Liver (tissue), 9 donors: ENCODE data around the gene POLN. TPM values are rescaled to one million over a fixed set of nuclear protein-coding genes. Genes with fewer than 3 reads are reported as not detected.

Source experiments
- DNase-seq: peaks from one replicate; pipeline ENCODE4 v3.0.0-alpha.2; 2017; ENCODE audit warnings: low spot score
- H3K27ac ChIP-seq, 2 donors: one replicate each; pipeline ENCODE4 v1.7.0; 2013; ENCODE audit warnings: inconsistent platforms in 2 of 2, low read length in 2 of 2, control low read depth in 1 of 2, low read depth in 1 of 2, mild to moderate bottlenecking in 1 of 2
- H3K27me3 ChIP-seq, 4 donors: one replicate each; pipeline versions ENCODE4 v1.6.1 to v1.7.0; 2013; ENCODE audit warnings: low read length in 3 of 4, inconsistent platforms in 1 of 4, mild to moderate bottlenecking in 1 of 4, moderate library complexity in 1 of 4; ENCODE audit not compliant: control insufficient read depth in 4 of 4, insufficient read depth in 4 of 4
- H3K36me3 ChIP-seq, 4 donors: one replicate each; pipeline versions ENCODE4 v1.6.1 to v1.7.0; 2013; ENCODE audit warnings: low read length in 3 of 4, mild to moderate bottlenecking in 3 of 4, low read depth in 1 of 4, moderate library complexity in 1 of 4; ENCODE audit not compliant: control insufficient read depth in 4 of 4, insufficient read depth in 3 of 4
- H3K4me1 ChIP-seq, 4 donors: one replicate each; pipeline versions ENCODE4 v1.6.1 to v1.7.0; 2013; ENCODE audit warnings: low read length in 3 of 4, mild to moderate bottlenecking in 3 of 4, moderate library complexity in 1 of 4; ENCODE audit not compliant: control insufficient read depth in 4 of 4, insufficient read depth in 4 of 4
- H3K4me3 ChIP-seq, 3 donors: one replicate each; pipeline versions ENCODE4 v1.6.1 to v1.7.0; 2013; ENCODE audit warnings: low read length in 3 of 3, control low read depth in 1 of 3, low read depth in 1 of 3, mild to moderate bottlenecking in 1 of 3
- H3K9ac ChIP-seq, 2 donors: one replicate each; pipeline ENCODE4 v1.7.0; 2013; ENCODE audit warnings: low read length in 2 of 2, mild to moderate bottlenecking in 2 of 2, moderate library complexity in 2 of 2, control low read depth in 1 of 2, low read depth in 1 of 2
- H3K9me3 ChIP-seq, 4 donors: one replicate each; pipeline versions ENCODE4 v1.6.1 to v1.7.0; 2013; ENCODE audit warnings: low read length in 3 of 4; ENCODE audit not compliant: control insufficient read depth in 4 of 4
- FOXA2 ChIP-seq: IDR thresholded peaks from 2 replicates; pipeline ENCODE4 v1.6.1; 2016; ENCODE audit warnings: antibody characterized with exemption
- GABPA ChIP-seq, 2 donors: IDR thresholded peaks in 1 of 2; conservative IDR thresholded peaks in 1 of 2; 2 replicates each; pipeline ENCODE4 v1.6.1; 2016; ENCODE audit warnings: antibody characterized with exemption in 2 of 2, mild to moderate bottlenecking in 1 of 2, moderate library complexity in 1 of 2
- JUND ChIP-seq, 2 donors: IDR thresholded peaks; 2 replicates each; pipeline ENCODE4 v1.6.1; 2016; ENCODE audit warnings: antibody characterized with exemption in 2 of 2
- NR2F2 ChIP-seq: IDR thresholded peaks from 2 replicates; pipeline ENCODE4 v1.6.1; 2016; ENCODE audit warnings: antibody characterized with exemption
- SP1 ChIP-seq: IDR thresholded peaks from 2 replicates; pipeline ENCODE4 v1.6.1; 2018; ENCODE audit warnings: antibody characterized with exemption, mild to moderate bottlenecking
- YY1 ChIP-seq: IDR thresholded peaks from 2 replicates; pipeline ENCODE4 v1.6.1; 2016; ENCODE audit warnings: antibody characterized with exemption, mild to moderate bottlenecking
- ZBTB33 ChIP-seq: IDR thresholded peaks from 2 replicates; pipeline ENCODE4 v1.6.1; 2016; ENCODE audit warnings: antibody characterized with exemption
- WGBS: extraction: QIAGEN DNeasy Blood & Tissue Kit; methylation state at CpG from one replicate; pipeline ENCODE4 v1.1.7; 2013; 5-methylcytosine and 5-hydroxymethylcytosine counted together
- polyA plus RNA-seq, 2 donors: library from polyadenylated mRNA; stranded (reverse) in 1 of 2; unstranded in 1 of 2; fragments of 200-250 nt in 1 of 2; fragments of >200 nt in 1 of 2; fragmentation: Nextera tagmentation in 1 of 2; extraction: Ambion mirVana in 1 of 2; gene quantifications; one replicate each; pipeline versions ENCODE4 v1.2.1 to v1.2.3, GENCODE V29; 2013 to 2015
- total RNA-seq, 2 donors: library from RNA; depleted of rRNA; stranded (reverse); fragments of >200 nt; gene quantifications; one replicate each; pipeline ENCODE4 v1.2.3, GENCODE V29; 2014
- TF ChIP-seq, protein P1 (sequence below): IDR thresholded peaks from 2 replicates; pipeline ENCODE4 v1.6.1; 2016; ENCODE audit warnings: antibody characterized with exemption, mild to moderate bottlenecking
- TF ChIP-seq, protein P2 (sequence below): IDR thresholded peaks from 2 replicates; pipeline ENCODE4 v1.6.1; 2016; ENCODE audit warnings: antibody characterized with exemption
- donor health status: healthy.
- donor health status: healthy.
- donor health status: healthy.
- donor health status: healthy.
- donor health status: healthy.

The POLN gene
- total and polyA plus RNA-seq, 4 donors, result 0.44 to 2.3 (median 1.4) TPM

GRCh38 chr4:2251795-2252529 lies 10.0 kb upstream of the POLN start:
- DNase-seq, result no peak
- 96% methylated on average over 16 of the region's 16 CpGs for WGBS
- H3K9me3 ChIP-seq, result no peaks in the 10 kb centered on the region
- no peak overlapping the region for H3K9ac ChIP-seq
- no peak overlapping the region for H3K4me3 ChIP-seq
- no peak overlapping the region for H3K27ac ChIP-seq
- peaks cover 7 to 45% (median 19%) of the 10 kb centered on the region in 4 donors for H3K36me3 ChIP-seq
- no peak for TF ChIP-seq SP1
- no peak for TF ChIP-seq NR2F2
- no peak for TF ChIP-seq GABPA (IDR thresholded peaks at IDR 0.05 in 1 of 2, conservative IDR thresholded peaks at IDR 0.05 in 1 of 2)
- TF ChIP-seq YY1, result no peak
- no peak for TF ChIP-seq ZBTB33
- TF ChIP-seq, protein P1, sequence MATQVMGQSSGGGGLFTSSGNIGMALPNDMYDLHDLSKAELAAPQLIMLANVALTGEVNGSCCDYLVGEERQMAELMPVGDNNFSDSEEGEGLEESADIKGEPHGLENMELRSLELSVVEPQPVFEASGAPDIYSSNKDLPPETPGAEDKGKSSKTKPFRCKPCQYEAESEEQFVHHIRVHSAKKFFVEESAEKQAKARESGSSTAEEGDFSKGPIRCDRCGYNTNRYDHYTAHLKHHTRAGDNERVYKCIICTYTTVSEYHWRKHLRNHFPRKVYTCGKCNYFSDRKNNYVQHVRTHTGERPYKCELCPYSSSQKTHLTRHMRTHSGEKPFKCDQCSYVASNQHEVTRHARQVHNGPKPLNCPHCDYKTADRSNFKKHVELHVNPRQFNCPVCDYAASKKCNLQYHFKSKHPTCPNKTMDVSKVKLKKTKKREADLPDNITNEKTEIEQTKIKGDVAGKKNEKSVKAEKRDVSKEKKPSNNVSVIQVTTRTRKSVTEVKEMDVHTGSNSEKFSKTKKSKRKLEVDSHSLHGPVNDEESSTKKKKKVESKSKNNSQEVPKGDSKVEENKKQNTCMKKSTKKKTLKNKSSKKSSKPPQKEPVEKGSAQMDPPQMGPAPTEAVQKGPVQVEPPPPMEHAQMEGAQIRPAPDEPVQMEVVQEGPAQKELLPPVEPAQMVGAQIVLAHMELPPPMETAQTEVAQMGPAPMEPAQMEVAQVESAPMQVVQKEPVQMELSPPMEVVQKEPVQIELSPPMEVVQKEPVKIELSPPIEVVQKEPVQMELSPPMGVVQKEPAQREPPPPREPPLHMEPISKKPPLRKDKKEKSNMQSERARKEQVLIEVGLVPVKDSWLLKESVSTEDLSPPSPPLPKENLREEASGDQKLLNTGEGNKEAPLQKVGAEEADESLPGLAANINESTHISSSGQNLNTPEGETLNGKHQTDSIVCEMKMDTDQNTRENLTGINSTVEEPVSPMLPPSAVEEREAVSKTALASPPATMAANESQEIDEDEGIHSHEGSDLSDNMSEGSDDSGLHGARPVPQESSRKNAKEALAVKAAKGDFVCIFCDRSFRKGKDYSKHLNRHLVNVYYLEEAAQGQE, result no peak
- TF ChIP-seq FOXA2, result no peak
- peaks cover 0 to 11% (median 4%) of the 10 kb centered on the region in 4 donors for H3K4me1 ChIP-seq
- H3K27me3 ChIP-seq, result no peaks in the 10 kb centered on the region

DNA sequence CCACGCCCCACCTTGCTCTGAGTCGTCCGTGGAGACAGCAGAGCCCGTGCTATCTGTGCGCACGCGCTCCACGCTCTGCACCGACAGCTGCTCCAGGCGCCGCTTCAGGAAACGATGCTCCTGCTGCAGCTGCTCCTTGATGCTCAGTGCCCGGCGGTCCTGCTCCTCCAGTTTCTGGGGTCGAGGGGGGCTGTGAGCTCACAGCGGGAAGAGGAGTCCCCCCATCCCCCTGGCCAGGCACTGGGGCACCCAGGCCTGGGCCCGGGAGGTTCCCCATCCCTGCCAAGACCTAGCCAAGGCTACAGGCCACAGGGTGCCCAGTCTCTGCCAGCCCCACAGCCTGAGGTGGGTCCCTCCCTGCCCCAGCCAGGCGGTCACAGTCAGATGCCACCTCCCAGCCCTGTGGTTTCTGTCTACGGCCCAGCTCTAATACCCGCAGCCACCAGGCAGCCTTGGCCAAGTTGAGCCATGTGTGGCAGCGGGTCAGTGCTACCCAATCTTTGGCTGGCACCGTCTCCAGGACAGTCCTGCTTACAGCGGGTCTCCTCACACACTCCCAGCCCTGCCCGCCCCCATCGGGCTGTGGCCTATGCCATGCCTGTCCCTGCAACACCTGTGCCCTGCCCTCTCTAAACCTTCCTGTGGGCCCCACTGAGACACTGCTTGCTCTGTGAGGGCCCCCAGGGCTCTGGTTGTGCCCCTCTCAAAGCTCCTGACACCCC lies 9.3 kb upstream of the POLN start:
- Histone ChIP-seq H3K9ac (no peak overlapping the region), H3K36me3 (peaks cover 7 to 45% (median 19%) of the 10 kb centered on the region in 4 donors), H3K27me3 (no peaks in the 10 kb centered on the region), H3K4me3 (no peak overlapping the region), H3K27ac (no peak overlapping the region), H3K9me3 (no peaks in the 10 kb centered on the region), H3K4me1 (peaks cover 0 to 5% (median 1%) of the 10 kb centered on the region in 4 donors)
- whole genome bisulfite sequencing, result 96% methylated on average over 25 of the region's 25 CpGs
- TF ChIP-seq ZBTB33, result no peak
- TF ChIP-seq JUND (IDR thresholded peaks at IDR 0.05), result no peak
- TF ChIP-seq, protein P2, sequence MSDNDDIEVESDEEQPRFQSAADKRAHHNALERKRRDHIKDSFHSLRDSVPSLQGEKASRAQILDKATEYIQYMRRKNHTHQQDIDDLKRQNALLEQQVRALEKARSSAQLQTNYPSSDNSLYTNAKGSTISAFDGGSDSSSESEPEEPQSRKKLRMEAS, result no peak
- DNase-seq, result no peak
